Measurements from ENCODE around the gene OOSP4A. TPM values are rescaled to one million over a fixed set of nuclear protein-coding genes. Genes with fewer than 3 reads are reported as not detected.

OOSP4A gene
- total and polyA plus RNA-seq, 10 donors = not detected

GRCh38 chr11:59941091-59941490 lies 22.7 kb upstream of the OOSP4A start:
- intact Hi-C loops (cut with DNase I; ENCODE audit: low total_unique reads) = no loop called here
- Histone ChIP-seq H3K27ac (no peak overlapping the region), H3K36me3 (no peaks in the 10 kb centered on the region), H3K4me3 (no peak overlapping the region), H3K9me3 (no peaks in the 10 kb centered on the region), H3K4me1 (no peaks in the 10 kb centered on the region), H3K27me3 (replicated peaks in 1 of 7) (peaks cover 0 to 10% (median 0%) of the 10 kb centered on the region in 7 donors)
- no peak for TF ChIP-seq CTCF (IDR thresholded peaks at IDR 0.05 in 8 of 11, conservative IDR thresholded peaks at IDR 0.05 in 3 of 11)
- no peak for TF ChIP-seq POLR2AphosphoS5 (IDR thresholded peaks at IDR 0.05)
- no peak for TF ChIP-seq POLR2A (IDR thresholded peaks at IDR 0.05)
- WGBS, 5 donors = 84 to 96% (median 90%) methylated on average over 4 of the region's 4 CpGs
- no peak for DNase-seq

- Histone ChIP-seq H3K4me1 (no peaks in the 10 kb centered on the region), H3K27me3 (replicated peaks in 1 of 7) (peaks cover 0 to 11% (median 0%) of the 10 kb centered on the region in 7 donors), H3K36me3 (no peaks in the 10 kb centered on the region), H3K4me3 (no peak overlapping the region), H3K27ac (no peak overlapping the region), H3K9me3 (no peaks in the 10 kb centered on the region)
- TF ChIP-seq CTCF (IDR thresholded peaks at IDR 0.05 in 8 of 11, conservative IDR thresholded peaks at IDR 0.05 in 3 of 11) = no peak
- TF ChIP-seq POLR2AphosphoS5 (IDR thresholded peaks at IDR 0.05) = no peak
- no peak for TF ChIP-seq POLR2A (IDR thresholded peaks at IDR 0.05)
- intact Hi-C loops (cut with DNase I; ENCODE audit: low total_unique reads) = no loop called here
- WGBS, 5 donors = 91 to 96% (median 94%) methylated on average over 3 of the region's 3 CpGs
- no peak for DNase-seq
Measured at GRCh38 chr11:59943997-59944714, 19.7 kb upstream of the OOSP4A start.

- TF ChIP-seq CTCF (IDR thresholded peaks at IDR 0.05 in 8 of 11, conservative IDR thresholded peaks at IDR 0.05 in 3 of 11) = no peak
- no peak for TF ChIP-seq POLR2A (IDR thresholded peaks at IDR 0.05)
- no peak for TF ChIP-seq POLR2AphosphoS5 (IDR thresholded peaks at IDR 0.05)
Measured at GRCh38 chr11:59944720-59945119, 19.1 kb upstream of the OOSP4A start.

GRCh38 chr11:59953463-59954218 lies 10.2 kb upstream of the OOSP4A start:
- intact Hi-C loops (cut with DNase I; ENCODE audit: low total_unique reads) = no loop called here
- Histone ChIP-seq H3K36me3 (no peaks in the 10 kb centered on the region), H3K4me3 (no peak overlapping the region), H3K27ac (no peak overlapping the region), H3K9me3 (no peaks in the 10 kb centered on the region), H3K4me1 (no peaks in the 10 kb centered on the region), H3K27me3 (replicated peaks in 1 of 7) (peaks cover 0 to 4% (median 0%) of the 10 kb centered on the region in 7 donors)
- no peak for TF ChIP-seq CTCF (IDR thresholded peaks at IDR 0.05 in 8 of 11, conservative IDR thresholded peaks at IDR 0.05 in 3 of 11)
- no peak for DNase-seq
- WGBS, 5 donors = 74 to 88% (median 78%) methylated on average over 4 of the region's 4 CpGs

More at GRCh38 chr11:59944720-59945119, 19.1 kb upstream of the OOSP4A start:
- no peaks in the 10 kb centered on the region for H3K4me1 ChIP-seq
- H3K27ac ChIP-seq = no peak overlapping the region
- intact Hi-C loops (cut with DNase I; ENCODE audit: low total_unique reads) = no loop called here
- H3K4me3 ChIP-seq = no peak overlapping the region
- no peak for DNase-seq
- H3K9me3 ChIP-seq = no peaks in the 10 kb centered on the region
- H3K27me3 ChIP-seq (replicated peaks in 1 of 7) = peaks cover 0 to 11% (median 0%) of the 10 kb centered on the region in 7 donors
- 60 to 65% (median 60%) methylated on average over 2 of the region's 2 CpGs for WGBS, 5 donors
- H3K36me3 ChIP-seq = no peaks in the 10 kb centered on the region
